C4-2B (cell line): ENCODE data around the gene LDB2.

Source experiments
- CTCF ChIP-seq: fragments of 450-650 bp; conservative IDR thresholded peaks from 2 replicates; pipeline ENCODE4 v1.5.1; 2017; ENCODE audit warnings: mild to moderate bottlenecking
- ZFX ChIP-seq: fragments of 450-650 bp; IDR thresholded peaks from 2 replicates; pipeline ENCODE4 v1.6.1; 2017

- TF ChIP-seq CTCF (no peak), ZFX (no peak)
These were observed 54.5 kb downstream of the LDB2 start for GRCh38 chr4:16843831-16844508.
